ENCODE results near the gene RAB4B. TPM values are rescaled to one million over a fixed set of nuclear protein-coding genes. Genes with fewer than 3 reads are reported as not detected.
A peak's percentile ranks its signal among the peaks of the same experiment; 100 is the strongest.

RAB4B gene
- total and polyA plus RNA-seq, 2 of the 13 experiments (the other 11 are each of a cell fraction or from before 2014, with no cell fraction given) = 3.3 to 5.4 TPM

GRCh38 chr19:40750874-40751537 is 27.0 kb upstream of the RAB4B start, which contains the start of gene SNRPA (continued):
- TF ChIP-seq ZNF142 (CRISPR knock-in tag; IDR thresholded peaks at IDR 0.05) (peak; percentile 60; the same call in 1 of the 2 replicates), THYN1 (CRISPR knock-in tag; IDR thresholded peaks at IDR 0.05; ENCODE audit: borderline replicate concordance, low read depth) (no peak), ZMAT3 (CRISPR knock-in tag; conservative IDR thresholded peaks at IDR 0.05) (no peak), GLI4 (CRISPR knock-in tag; IDR thresholded peaks at IDR 0.05; ENCODE audit: borderline replicate concordance) (no peak), DNMT3B (CRISPR knock-in tag; conservative IDR thresholded peaks at IDR 0.05) (peak; percentile 47; the same call in 1 of the 2 replicates), ZNF777 (CRISPR knock-in tag; IDR thresholded peaks at IDR 0.05) (peak; percentile 14; the same call in 1 of the 2 replicates), ARID5B (CRISPR knock-in tag; IDR thresholded peaks at IDR 0.05) (0 out of 2 replicates have a peak, but pooled peaks have one; percentile 10), MTA1 (CRISPR knock-in tag; IDR thresholded peaks at IDR 0.05; ENCODE audit: borderline replicate concordance) (no peak), ZNF33A (CRISPR knock-in tag; IDR thresholded peaks at IDR 0.05; ENCODE audit: borderline replicate concordance) (no peak), ZNF17 (CRISPR knock-in tag; IDR thresholded peaks at IDR 0.05) (no peak), ZBTB44 (CRISPR knock-in tag; IDR thresholded peaks at IDR 0.05) (no peak), ZNF549 (CRISPR knock-in tag; IDR thresholded peaks at IDR 0.05) (no peak), GABPA (IDR thresholded peaks at IDR 0.05; ENCODE audit: low read depth, low read length) (no peak), GABPA (CRISPR knock-in tag; IDR thresholded peaks at IDR 0.05; ENCODE audit: low read depth) (no peak), IKZF1 (IDR thresholded peaks at IDR 0.05) (no peak)
- TF ChIP-seq, protein P1, sequence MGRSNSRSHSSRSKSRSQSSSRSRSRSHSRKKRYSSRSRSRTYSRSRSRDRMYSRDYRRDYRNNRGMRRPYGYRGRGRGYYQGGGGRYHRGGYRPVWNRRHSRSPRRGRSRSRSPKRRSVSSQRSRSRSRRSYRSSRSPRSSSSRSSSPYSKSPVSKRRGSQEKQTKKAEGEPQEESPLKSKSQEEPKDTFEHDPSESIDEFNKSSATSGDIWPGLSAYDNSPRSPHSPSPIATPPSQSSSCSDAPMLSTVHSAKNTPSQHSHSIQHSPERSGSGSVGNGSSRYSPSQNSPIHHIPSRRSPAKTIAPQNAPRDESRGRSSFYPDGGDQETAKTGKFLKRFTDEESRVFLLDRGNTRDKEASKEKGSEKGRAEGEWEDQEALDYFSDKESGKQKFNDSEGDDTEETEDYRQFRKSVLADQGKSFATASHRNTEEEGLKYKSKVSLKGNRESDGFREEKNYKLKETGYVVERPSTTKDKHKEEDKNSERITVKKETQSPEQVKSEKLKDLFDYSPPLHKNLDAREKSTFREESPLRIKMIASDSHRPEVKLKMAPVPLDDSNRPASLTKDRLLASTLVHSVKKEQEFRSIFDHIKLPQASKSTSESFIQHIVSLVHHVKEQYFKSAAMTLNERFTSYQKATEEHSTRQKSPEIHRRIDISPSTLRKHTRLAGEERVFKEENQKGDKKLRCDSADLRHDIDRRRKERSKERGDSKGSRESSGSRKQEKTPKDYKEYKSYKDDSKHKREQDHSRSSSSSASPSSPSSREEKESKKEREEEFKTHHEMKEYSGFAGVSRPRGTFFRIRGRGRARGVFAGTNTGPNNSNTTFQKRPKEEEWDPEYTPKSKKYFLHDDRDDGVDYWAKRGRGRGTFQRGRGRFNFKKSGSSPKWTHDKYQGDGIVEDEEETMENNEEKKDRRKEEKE (IDR thresholded peaks at IDR 0.05) = no peak
